GM23338 (cell line): ENCODE measurements around the gene ENTHD1. TPM values are rescaled to one million over a fixed set of nuclear protein-coding genes. Genes with fewer than 3 reads are reported as not detected.
"Not testable (repeated sequence)": the region's sequence is repeated elsewhere in the genome, so short reads cannot be mapped to it uniquely, and the experiment has no call there.

Experiments used
- ATAC-seq: fragments of 200-7000 bp; cut with Tn5 transposase; 3 replicates; pipeline ENCODE4 v1.9.1; 2020
- DNase-seq: peaks from one replicate; pipeline ENCODE4 v3.0.0-alpha.2; 2015; ENCODE audit warnings: low spot score
- H2AFZ ChIP-seq: fragments of 200-600 bp; sonication (generic); 2 replicates; pipeline ENCODE4 v1.8.0; 2016; ENCODE audit warnings: antibody characterized with exemption, mild to moderate bottlenecking, moderate library complexity
- H3F3A ChIP-seq: fragments of 200-600 bp; sonication (generic); replicated peaks from 2 replicates; pipeline ENCODE4 v1.8.0; 2017; ENCODE audit warnings: antibody characterized with exemption, mixed run types, low read depth
- H3K27ac ChIP-seq: fragments of 200-600 bp; sonication (generic); 2 replicates; pipeline ENCODE4 v1.6.1; 2016; ENCODE audit warnings: low read depth
- H3K27me3 ChIP-seq: fragments of 200-600 bp; sonication (generic); 2 replicates; pipeline ENCODE4 v1.8.0; 2016; ENCODE audit warnings: mild to moderate bottlenecking, mixed run types, moderate library complexity; ENCODE audit not compliant: insufficient read depth
- H3K36me3 ChIP-seq: fragments of 200-600 bp; sonication (generic); 2 replicates; pipeline ENCODE4 v1.8.0; 2016; ENCODE audit warnings: mild to moderate bottlenecking; ENCODE audit not compliant: insufficient read depth
- H3K4me1 ChIP-seq: fragments of 200-600 bp; sonication (generic); 2 replicates; pipeline ENCODE4 v1.8.0; 2016; ENCODE audit warnings: mild to moderate bottlenecking, moderate library complexity; ENCODE audit not compliant: insufficient read depth
- H3K4me2 ChIP-seq: fragments of 200-600 bp; sonication (generic); 2 replicates; pipeline ENCODE4 v1.7.1; 2017; ENCODE audit warnings: mixed run types
- H3K4me3 ChIP-seq: fragments of 200-600 bp; sonication (generic); 2 replicates; pipeline ENCODE4 v1.6.1; 2016; ENCODE audit warnings: mixed run types
- H3K79me2 ChIP-seq: fragments of 200-600 bp; sonication (generic); replicated peaks from 2 replicates; pipeline ENCODE4 v1.8.0; 2017; ENCODE audit warnings: mild to moderate bottlenecking; ENCODE audit not compliant: insufficient read depth
- H3K9me2 ChIP-seq: fragments of 200-600 bp; sonication (generic); 2 replicates; pipeline ENCODE4 v1.8.0; 2017; ENCODE audit not compliant: insufficient read depth
- H4K20me1 ChIP-seq: fragments of 200-600 bp; sonication (generic); replicated peaks from 2 replicates; pipeline ENCODE4 v1.8.0; 2017; ENCODE audit warnings: mild to moderate bottlenecking; ENCODE audit not compliant: insufficient read depth
- H3K27ac Mint-ChIP-seq: 2 replicates; pipeline ENCODE4 v1.8.0; 2020; ENCODE audit warnings: inconsistent platforms, mild to moderate bottlenecking, moderate library complexity, mixed read lengths
- H3K27me3 Mint-ChIP-seq: 3 replicates; pipeline ENCODE4 v1.8.0; 2022; ENCODE audit warnings: low read depth, mild to moderate bottlenecking, moderate library complexity, mixed read lengths, inconsistent platforms; ENCODE audit not compliant: insufficient read depth, poor library complexity
- H3K36me3 Mint-ChIP-seq: 3 replicates; pipeline ENCODE4 v1.8.0; 2021; ENCODE audit warnings: low read depth, mild to moderate bottlenecking, inconsistent platforms, moderate library complexity, mixed read lengths
- H3K4me1 Mint-ChIP-seq: 3 replicates; pipeline ENCODE4 v1.8.0; 2020; ENCODE audit warnings: mild to moderate bottlenecking, inconsistent platforms, mixed read lengths
- H3K4me3 Mint-ChIP-seq: 3 replicates; pipeline ENCODE4 v1.8.0; 2021; ENCODE audit warnings: moderate library complexity, mild to moderate bottlenecking, inconsistent platforms, mixed read lengths
- H3K9me3 Mint-ChIP-seq: 3 replicates; pipeline ENCODE4 v1.8.0; 2020; ENCODE audit warnings: moderate library complexity, mild to moderate bottlenecking, inconsistent platforms, mixed read lengths
- CREB1 ChIP-seq: fragments of 250-450 bp; sonication (Bioruptor Pico); IDR thresholded peaks from 2 replicates; pipeline ENCODE4 v1.5.0; 2020; ENCODE audit warnings: low read depth, mild to moderate bottlenecking, moderate library complexity
- ETS1 ChIP-seq: IDR thresholded peaks from 2 replicates; pipeline ENCODE4 v1.6.1; 2016; ENCODE audit warnings: antibody characterized with exemption
- JUNB ChIP-seq: IDR thresholded peaks from one replicate; pipeline ENCODE4 v1.6.1; 2016; ENCODE audit warnings: antibody characterized with exemption; ENCODE audit not compliant: unreplicated experiment
- NANOG ChIP-seq: IDR thresholded peaks from 2 replicates; pipeline ENCODE4 v1.6.1; 2016; ENCODE audit warnings: antibody characterized with exemption, borderline replicate concordance
- POLR2AphosphoS5 ChIP-seq: IDR thresholded peaks from 2 replicates; pipeline ENCODE4 v1.6.1; 2016; ENCODE audit warnings: antibody characterized with exemption, low read depth
- ZNF462 ChIP-seq: fragments of 250-450 bp; sonication (Bioruptor Pico); IDR thresholded peaks from 2 replicates; pipeline ENCODE4 v1.5.0; 2020; ENCODE audit warnings: mild to moderate bottlenecking, moderate library complexity
- polyA plus RNA-seq: library from polyadenylated mRNA; unstranded; fragments of >200 nt; fragmentation: Nextera tagmentation; extraction: Ambion mirVana; gene quantifications from 2 replicates; pipeline ENCODE4 v1.2.1, GENCODE V29; 2016
- total RNA-seq: library from RNA; depleted of rRNA; stranded (reverse); fragments of >200 nt; shearing (Covaris generic); gene quantifications from 2 replicates; pipeline ENCODE4 v1.2.3, GENCODE V29; 2014

Gene ENTHD1
- total and polyA plus RNA-seq, 2 experiments from 2014 or later: not detected

GRCh38 chr22:39869797-39870196 is 23.8 kb downstream of the ENTHD1 start:
- H3K4me3 Mint-ChIP-seq, H3K27ac Mint-ChIP-seq, H3K4me1 Mint-ChIP-seq, H3K4me1 ChIP-seq, H3K27me3 ChIP-seq, ATAC-seq, H3K27me3 Mint-ChIP-seq, H3K79me2 ChIP-seq, DNase-seq, H2AFZ ChIP-seq, H3K36me3 Mint-ChIP-seq, H3K4me2 ChIP-seq, H3K27ac ChIP-seq, H3K9me2 ChIP-seq, H4K20me1 ChIP-seq, H3K9me3 Mint-ChIP-seq, H3K36me3 ChIP-seq, H3K4me3 ChIP-seq, H3F3A ChIP-seq: not testable (repeated sequence)

GRCh38 chr22:39868741-39869140 is 24.8 kb downstream of the ENTHD1 start:
- Mint-ChIP-seq H3K4me1 (no peaks in the 10 kb centered on the region), H3K27ac (no peak overlapping the region), H3K9me3 (no peaks in the 10 kb centered on the region), H3K36me3 (no peaks in the 10 kb centered on the region), H3K27me3 (no peaks in the 10 kb centered on the region), H3K4me3 (no peak overlapping the region)
- no peaks in the 10 kb centered on the region for H3K4me1 ChIP-seq
- H2AFZ ChIP-seq: no peak overlapping the region
- TF ChIP-seq ETS1: no peak
- TF ChIP-seq ZNF462 (CRISPR knock-in tag): no peak
- TF ChIP-seq CREB1 (CRISPR knock-in tag): no peak
- TF ChIP-seq JUNB: no peak
- TF ChIP-seq POLR2AphosphoS5: no peak
- no peak for TF ChIP-seq NANOG
- no peaks in the 10 kb centered on the region for H3K79me2 ChIP-seq
- DNase-seq (no peak), ATAC-seq (no peak)
- no peaks in the 10 kb centered on the region for H3K27me3 ChIP-seq
- H3K9me2 ChIP-seq: 0 out of 2 replicates have a peak, but pooled peaks cover 3% of the 10 kb centered on the region
- no peaks in the 10 kb centered on the region for H4K20me1 ChIP-seq
- no peak overlapping the region for H3K4me2 ChIP-seq
- H3K4me3 ChIP-seq: no peak overlapping the region
- no peaks in the 10 kb centered on the region for H3K36me3 ChIP-seq
- no peaks in the 10 kb centered on the region for H3F3A ChIP-seq
- no peak overlapping the region for H3K27ac ChIP-seq
